ENCODE results near the gene REPS1. TPM values are rescaled to one million over a fixed set of nuclear protein-coding genes. Genes with fewer than 3 reads are reported as not detected.

Gene REPS1
- polyA plus RNA-seq, 3 donors: 11.9 to 36.6 (median 14.0) TPM

DNA sequence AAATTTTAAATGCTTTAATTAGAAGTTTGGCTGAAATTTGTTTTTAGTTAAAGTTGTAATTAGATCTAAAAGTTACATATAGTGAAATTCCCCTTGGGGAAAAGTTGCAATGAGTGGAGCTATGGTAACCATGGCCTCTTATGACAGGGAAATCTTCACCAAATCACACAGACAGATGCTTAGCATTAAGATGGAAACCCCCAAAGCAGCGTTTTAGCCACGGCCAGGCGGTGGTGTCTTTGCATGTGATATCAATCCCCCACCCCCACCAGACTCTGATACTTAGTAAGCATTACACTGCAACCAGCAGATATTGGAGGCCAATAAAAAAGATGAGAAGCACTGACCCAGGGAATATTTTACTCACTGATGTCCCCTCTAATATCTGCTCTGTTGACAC lies 75.7 kb downstream of the REPS1 start:
- Mint-ChIP-seq H3K4me1 (no peaks in the 10 kb centered on the region), H3K27me3 (ENCODE audit: low read depth in 3 of 3) (no peaks in the 10 kb centered on the region), H3K27ac (no peak overlapping the region), H3K9me3 (no peaks in the 10 kb centered on the region), H3K36me3 (peaks cover 75 to 80% of the 10 kb centered on the region in 2 donors), H3K4me3 (no peak overlapping the region)
- TF ChIP-seq, protein P1, sequence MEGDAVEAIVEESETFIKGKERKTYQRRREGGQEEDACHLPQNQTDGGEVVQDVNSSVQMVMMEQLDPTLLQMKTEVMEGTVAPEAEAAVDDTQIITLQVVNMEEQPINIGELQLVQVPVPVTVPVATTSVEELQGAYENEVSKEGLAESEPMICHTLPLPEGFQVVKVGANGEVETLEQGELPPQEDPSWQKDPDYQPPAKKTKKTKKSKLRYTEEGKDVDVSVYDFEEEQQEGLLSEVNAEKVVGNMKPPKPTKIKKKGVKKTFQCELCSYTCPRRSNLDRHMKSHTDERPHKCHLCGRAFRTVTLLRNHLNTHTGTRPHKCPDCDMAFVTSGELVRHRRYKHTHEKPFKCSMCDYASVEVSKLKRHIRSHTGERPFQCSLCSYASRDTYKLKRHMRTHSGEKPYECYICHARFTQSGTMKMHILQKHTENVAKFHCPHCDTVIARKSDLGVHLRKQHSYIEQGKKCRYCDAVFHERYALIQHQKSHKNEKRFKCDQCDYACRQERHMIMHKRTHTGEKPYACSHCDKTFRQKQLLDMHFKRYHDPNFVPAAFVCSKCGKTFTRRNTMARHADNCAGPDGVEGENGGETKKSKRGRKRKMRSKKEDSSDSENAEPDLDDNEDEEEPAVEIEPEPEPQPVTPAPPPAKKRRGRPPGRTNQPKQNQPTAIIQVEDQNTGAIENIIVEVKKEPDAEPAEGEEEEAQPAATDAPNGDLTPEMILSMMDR (IDR thresholded peaks at IDR 0.05): no peak
- 89% methylated on average over 3 of the region's 3 CpGs for WGBS (ENCODE audit: insufficient coverage)
- Histone ChIP-seq H3K27me3 (ENCODE audit: control insufficient read depth in 2 of 2, insufficient read depth in 2 of 2, low read length in 2 of 2) (no peaks in the 10 kb centered on the region), H3K4me2 (replicated peaks; ENCODE audit: extremely low read depth, low read length, poor library complexity, severe bottlenecking) (no peak overlapping the region), H3K79me2 (ENCODE audit: insufficient read depth, low read length) (no peaks in the 10 kb centered on the region), H3K4me1 (ENCODE audit: control insufficient read depth in 1 of 2, insufficient read depth in 2 of 2, low read length in 2 of 2) (no peaks in the 10 kb centered on the region), H2AFZ (ENCODE audit: insufficient read depth, low read depth, low read length, poor library complexity, severe bottlenecking) (no peak overlapping the region), H3K36me3 (replicated peaks in 1 of 2; ENCODE audit: control insufficient read depth in 1 of 2, insufficient read depth in 2 of 2, low read length in 2 of 2) (peaks cover 89 to 96% of the 10 kb centered on the region in 2 donors), H4K20me1 (ENCODE audit: insufficient read depth, low read length) (no peaks in the 10 kb centered on the region), H3K4me3 (replicated peaks in 1 of 3; ENCODE audit: low read depth in 2 of 3, low read length in 3 of 3) (no peak overlapping the region), H3K9me3 (replicated peaks in 1 of 2; ENCODE audit: control insufficient read depth in 1 of 2, insufficient read depth in 1 of 2, low read length in 2 of 2) (no peaks in the 10 kb centered on the region), H3K9ac (ENCODE audit: insufficient read depth, low read length, poor library complexity, severe bottlenecking) (no peak overlapping the region), H3K27ac (ENCODE audit: low read depth in 1 of 2, low read length in 2 of 2) (no peak overlapping the region)
- no peak for DNase-seq
- intact Hi-C loops (cut with micrococcal nuclease): no loop called here

DNA sequence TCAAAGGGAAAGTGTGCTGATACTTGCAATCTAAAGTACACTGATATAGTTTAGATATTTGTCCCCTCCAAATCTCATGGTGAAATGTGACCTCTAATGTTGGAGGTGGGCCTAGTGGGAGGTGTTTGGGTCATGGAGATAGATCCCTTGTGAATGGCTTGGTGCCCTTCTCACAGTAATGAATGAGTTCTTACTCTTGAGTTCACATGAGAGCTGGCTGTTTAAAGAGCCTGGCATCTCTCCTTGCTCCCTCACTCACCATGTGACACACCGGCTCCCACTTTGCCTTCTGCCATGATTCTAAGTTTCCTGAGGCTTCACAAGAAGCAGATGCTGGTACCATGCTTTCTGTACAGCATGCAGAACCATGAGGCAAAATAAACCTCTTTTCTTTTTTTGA lies 78.1 kb downstream of the REPS1 start:
- intact Hi-C loops (cut with micrococcal nuclease): no loop called here
- H3K79me2 ChIP-seq (ENCODE audit: insufficient read depth, low read length): no peaks in the 10 kb centered on the region
- H3K9me3 ChIP-seq (replicated peaks in 1 of 2; ENCODE audit: control insufficient read depth in 1 of 2, insufficient read depth in 1 of 2, low read length in 2 of 2): no peaks in the 10 kb centered on the region
- no peaks in the 10 kb centered on the region for H3K27me3 ChIP-seq (ENCODE audit: control insufficient read depth in 2 of 2, insufficient read depth in 2 of 2, low read length in 2 of 2)
- H3K36me3 ChIP-seq (replicated peaks in 1 of 2; ENCODE audit: control insufficient read depth in 1 of 2, insufficient read depth in 2 of 2, low read length in 2 of 2): peaks cover 82 to 97% of the 10 kb centered on the region in 2 donors
- H2AFZ ChIP-seq (ENCODE audit: insufficient read depth, low read depth, low read length, poor library complexity, severe bottlenecking): no peak overlapping the region
- no peak overlapping the region for H3K9ac ChIP-seq (ENCODE audit: insufficient read depth, low read length, poor library complexity, severe bottlenecking)
- H3K27ac ChIP-seq (ENCODE audit: low read depth in 1 of 2, low read length in 2 of 2): peak overlapping the region in 1 of 2 donors; percentile 24
- H3K4me3 ChIP-seq (replicated peaks in 1 of 3; ENCODE audit: low read depth in 2 of 3, low read length in 3 of 3): no peak overlapping the region
- Mint-ChIP-seq H3K4me3 (no peak overlapping the region), H3K36me3 (peaks cover 75 to 83% of the 10 kb centered on the region in 2 donors), H3K27me3 (ENCODE audit: low read depth in 3 of 3) (no peaks in the 10 kb centered on the region), H3K9me3 (no peaks in the 10 kb centered on the region), H3K27ac (no peak overlapping the region), H3K4me1 (no peaks in the 10 kb centered on the region)
- H4K20me1 ChIP-seq (ENCODE audit: insufficient read depth, low read length): no peaks in the 10 kb centered on the region
- TF ChIP-seq, protein P1 (IDR thresholded peaks at IDR 0.05): no peak
- H3K4me2 ChIP-seq (replicated peaks; ENCODE audit: extremely low read depth, low read length, poor library complexity, severe bottlenecking): no peak overlapping the region
- H3K4me1 ChIP-seq (ENCODE audit: control insufficient read depth in 1 of 2, insufficient read depth in 2 of 2, low read length in 2 of 2): no peaks in the 10 kb centered on the region
- no peak for DNase-seq
- 100% methylated on average over 1 of the region's 1 CpG for WGBS (ENCODE audit: insufficient coverage)
